ENCODE results near the gene OASL. TPM values are rescaled to one million over a fixed set of nuclear protein-coding genes. Genes with fewer than 3 reads are reported as not detected.

Gene OASL
- total RNA-seq, 2 donors from 2014 or later: 0.78 to 1.3 TPM

- Histone ChIP-seq H3K36me3 (replicated peaks in 1 of 2; ENCODE audit: insufficient read depth in 1 of 2, low read depth in 2 of 2) (no peaks in the 10 kb centered on the region), H3K4me3 (no peak overlapping the region), H3K9me3 (no peaks in the 10 kb centered on the region), H3K4me1 (peaks cover 7% of the 10 kb centered on the region), H3K27ac (no peak overlapping the region), H3K27me3 (no peaks in the 10 kb centered on the region)
- ATAC-seq (no peak), DNase-seq (no peak)
- intact Hi-C loops (cut with DNase I): no loop called here
- TF ChIP-seq CTCF (IDR thresholded peaks at IDR 0.05): no peak
- TF ChIP-seq POLR2A (IDR thresholded peaks at IDR 0.05): no peak
- WGBS, 2 donors: 82 to 100% methylated on average over 1 of the region's 1 CpG
Observed at GRCh38 chr12:121064116-121064515, 25.1 kb upstream of the OASL start.

- H3K27me3 ChIP-seq: no peaks in the 10 kb centered on the region
- no peaks in the 10 kb centered on the region for H3K9me3 ChIP-seq
- no peak overlapping the region for H3K27ac ChIP-seq
- H3K36me3 ChIP-seq (replicated peaks in 1 of 2; ENCODE audit: insufficient read depth in 1 of 2, low read depth in 2 of 2): no peaks in the 10 kb centered on the region
- ATAC-seq: no peak
- WGBS, 2 donors: 61 to 83% methylated on average over 11 of the region's 11 CpGs
- intact Hi-C loops (cut with DNase I): no loop called here
- H3K4me3 ChIP-seq: no peak overlapping the region
- TF ChIP-seq CTCF (IDR thresholded peaks at IDR 0.05) (no peak), POLR2A (IDR thresholded peaks at IDR 0.05) (no peak)
- H3K4me1 ChIP-seq: peaks cover 7% of the 10 kb centered on the region
- DNase-seq: no peak
Observed at GRCh38 chr12:121062391-121063045, 23.5 kb upstream of the OASL start.

GRCh38 chr12:121061831-121062230, 22.8 kb upstream of the OASL start:
- H3K27ac ChIP-seq: no peak overlapping the region
- ATAC-seq (no peak), DNase-seq (no peak)
- intact Hi-C loops (cut with DNase I): no loop called here
- 30 to 40% methylated on average over 2 of the region's 2 CpGs for WGBS, 2 donors
- no peak for TF ChIP-seq POLR2A (IDR thresholded peaks at IDR 0.05)
- peak in 3 of 7 experiments; percentile 4 to 28 (median 18) for TF ChIP-seq CTCF (IDR thresholded peaks at IDR 0.05)
- H3K36me3 ChIP-seq (replicated peaks in 1 of 2; ENCODE audit: insufficient read depth in 1 of 2, low read depth in 2 of 2): no peaks in the 10 kb centered on the region
- no peak overlapping the region for H3K4me3 ChIP-seq
- H3K9me3 ChIP-seq: no peaks in the 10 kb centered on the region
- no peaks in the 10 kb centered on the region for H3K27me3 ChIP-seq
- peaks cover 7% of the 10 kb centered on the region for H3K4me1 ChIP-seq

- intact Hi-C loops (cut with DNase I): no loop called here
- peak; percentile 68 for ATAC-seq
- H3K4me3 ChIP-seq: no peak overlapping the region
- DNase-seq: peak in 3 of 4 donors; percentile 15 to 27 (median 17)
- H3K36me3 ChIP-seq (replicated peaks in 1 of 2; ENCODE audit: insufficient read depth in 1 of 2, low read depth in 2 of 2): no peaks in the 10 kb centered on the region
- H3K9me3 ChIP-seq: no peaks in the 10 kb centered on the region
- TF ChIP-seq CTCF (IDR thresholded peaks at IDR 0.05) (peak; percentile 26 to 56 (median 48)), POLR2A (IDR thresholded peaks at IDR 0.05) (no peak)
- H3K27me3 ChIP-seq: no peaks in the 10 kb centered on the region
- peaks cover 7% of the 10 kb centered on the region for H3K4me1 ChIP-seq
- 32% methylated on average over 16 of the region's 16 CpGs for WGBS, 2 donors
- peak overlapping the region in 2 of 4 donors; percentile 21 to 71 for H3K27ac ChIP-seq
Observed at GRCh38 chr12:121060149-121061001, 21.3 kb upstream of the OASL start.

All from body of pancreas (tissue), 4 donors.